ENCODE measurements around the gene AMOTL1.

DNA sequence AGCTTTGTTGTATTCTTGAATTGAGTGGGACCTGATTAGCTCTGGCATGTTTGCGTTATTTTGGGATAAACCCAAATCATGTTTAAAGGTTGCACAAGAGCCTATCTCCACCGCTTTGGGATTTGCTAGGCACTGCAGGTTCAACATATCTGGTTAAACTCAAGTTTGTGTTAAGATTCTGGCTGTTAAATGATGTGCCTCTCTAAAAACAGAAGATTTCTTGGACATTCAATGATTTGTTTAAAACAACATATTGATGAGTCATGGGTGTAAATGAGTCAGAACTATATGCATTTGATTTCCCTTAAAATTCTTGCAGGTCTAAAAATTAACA, 67.4 kb downstream of the AMOTL1 start:
- TF ChIP-seq, protein P1, sequence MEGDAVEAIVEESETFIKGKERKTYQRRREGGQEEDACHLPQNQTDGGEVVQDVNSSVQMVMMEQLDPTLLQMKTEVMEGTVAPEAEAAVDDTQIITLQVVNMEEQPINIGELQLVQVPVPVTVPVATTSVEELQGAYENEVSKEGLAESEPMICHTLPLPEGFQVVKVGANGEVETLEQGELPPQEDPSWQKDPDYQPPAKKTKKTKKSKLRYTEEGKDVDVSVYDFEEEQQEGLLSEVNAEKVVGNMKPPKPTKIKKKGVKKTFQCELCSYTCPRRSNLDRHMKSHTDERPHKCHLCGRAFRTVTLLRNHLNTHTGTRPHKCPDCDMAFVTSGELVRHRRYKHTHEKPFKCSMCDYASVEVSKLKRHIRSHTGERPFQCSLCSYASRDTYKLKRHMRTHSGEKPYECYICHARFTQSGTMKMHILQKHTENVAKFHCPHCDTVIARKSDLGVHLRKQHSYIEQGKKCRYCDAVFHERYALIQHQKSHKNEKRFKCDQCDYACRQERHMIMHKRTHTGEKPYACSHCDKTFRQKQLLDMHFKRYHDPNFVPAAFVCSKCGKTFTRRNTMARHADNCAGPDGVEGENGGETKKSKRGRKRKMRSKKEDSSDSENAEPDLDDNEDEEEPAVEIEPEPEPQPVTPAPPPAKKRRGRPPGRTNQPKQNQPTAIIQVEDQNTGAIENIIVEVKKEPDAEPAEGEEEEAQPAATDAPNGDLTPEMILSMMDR (IDR thresholded peaks at IDR 0.05), result no peak
- no peak for TF ChIP-seq ZFX (IDR thresholded peaks at IDR 0.05; ENCODE audit: borderline replicate concordance)
